Measurements from ENCODE around the gene CLOCK.

DNA sequence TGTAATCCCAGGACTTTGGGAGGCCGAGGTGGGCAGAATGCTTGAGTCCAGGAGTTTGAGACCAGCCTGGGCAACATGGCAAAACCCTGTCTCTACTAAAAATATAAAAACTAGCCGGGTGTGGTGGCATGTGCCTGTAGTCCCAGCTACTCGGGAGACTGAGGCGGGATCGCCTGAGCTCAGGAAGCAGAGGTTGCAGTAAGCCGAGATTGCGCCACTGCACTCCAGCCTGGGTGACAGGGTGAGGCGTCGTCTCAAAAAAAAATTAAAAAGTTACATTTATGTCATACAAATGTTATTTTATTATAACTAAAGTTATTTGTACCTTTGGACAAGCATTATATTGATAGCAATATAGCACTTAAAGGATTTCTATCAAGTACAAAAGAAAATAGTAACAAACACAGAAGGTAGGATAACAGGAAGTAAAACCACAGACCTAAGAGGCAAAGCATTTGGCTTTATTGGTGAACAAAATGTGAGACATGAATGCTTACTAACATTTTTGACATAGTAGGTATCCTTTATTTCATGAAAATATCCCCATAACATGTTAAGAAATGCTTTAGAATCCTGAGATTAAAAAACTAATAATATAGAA, 99.5 kb downstream of the CLOCK start:
- TF ChIP-seq, protein P1, sequence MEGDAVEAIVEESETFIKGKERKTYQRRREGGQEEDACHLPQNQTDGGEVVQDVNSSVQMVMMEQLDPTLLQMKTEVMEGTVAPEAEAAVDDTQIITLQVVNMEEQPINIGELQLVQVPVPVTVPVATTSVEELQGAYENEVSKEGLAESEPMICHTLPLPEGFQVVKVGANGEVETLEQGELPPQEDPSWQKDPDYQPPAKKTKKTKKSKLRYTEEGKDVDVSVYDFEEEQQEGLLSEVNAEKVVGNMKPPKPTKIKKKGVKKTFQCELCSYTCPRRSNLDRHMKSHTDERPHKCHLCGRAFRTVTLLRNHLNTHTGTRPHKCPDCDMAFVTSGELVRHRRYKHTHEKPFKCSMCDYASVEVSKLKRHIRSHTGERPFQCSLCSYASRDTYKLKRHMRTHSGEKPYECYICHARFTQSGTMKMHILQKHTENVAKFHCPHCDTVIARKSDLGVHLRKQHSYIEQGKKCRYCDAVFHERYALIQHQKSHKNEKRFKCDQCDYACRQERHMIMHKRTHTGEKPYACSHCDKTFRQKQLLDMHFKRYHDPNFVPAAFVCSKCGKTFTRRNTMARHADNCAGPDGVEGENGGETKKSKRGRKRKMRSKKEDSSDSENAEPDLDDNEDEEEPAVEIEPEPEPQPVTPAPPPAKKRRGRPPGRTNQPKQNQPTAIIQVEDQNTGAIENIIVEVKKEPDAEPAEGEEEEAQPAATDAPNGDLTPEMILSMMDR (conservative IDR thresholded peaks at IDR 0.05; ENCODE audit: low read length), result no peak
- TF ChIP-seq EZH2phosphoT487 (IDR thresholded peaks at IDR 0.05; ENCODE audit: borderline replicate concordance), result no peak

Measured in Loucy (cell line).